ENCODE results near the gene POLN.

GRCh38 chr4:2280531-2281300 is 38.8 kb upstream of the POLN start:
- no peak for TF ChIP-seq CTCF (optimal IDR thresholded peaks at IDR 0.05 in 1 of 3, IDR thresholded peaks at IDR 0.05 in 1 of 3, conservative IDR thresholded peaks at IDR 0.05 in 1 of 3; ENCODE audit: extremely low read depth in 1 of 3, insufficient read depth in 2 of 3, low read length in 3 of 3)
- TF ChIP-seq EZH2 (IDR thresholded peaks at IDR 0.05; ENCODE audit: low read length) = no peak

Data from keratinocyte (primary cell).